ENCODE results near the gene AMBRA1. TPM values are rescaled to one million over a fixed set of nuclear protein-coding genes. Genes with fewer than 3 reads are reported as not detected.

Gene AMBRA1
- total RNA-seq, 1 donor from 2014 or later = 29.4 TPM

GRCh38 chr11:46628961-46629360 is 35.1 kb upstream of the AMBRA1 start:
- Histone ChIP-seq H3K27me3 (ENCODE audit: insufficient read depth, low read length) (no peaks in the 10 kb centered on the region), H3K4me3 (ENCODE audit: insufficient read depth, low read depth, low read length) (no peak overlapping the region), H3K36me3 (ENCODE audit: insufficient read depth, low read length) (peaks cover 17% of the 10 kb centered on the region), H3K27ac (ENCODE audit: low read depth, low read length) (no peak overlapping the region), H3K9ac (ENCODE audit: low read length) (no peak overlapping the region), H3K9me3 (ENCODE audit: insufficient read depth, low read depth, low read length) (no peaks in the 10 kb centered on the region), H2AFZ (ENCODE audit: low read depth, low read length) (no peak overlapping the region), H4K20me1 (ENCODE audit: insufficient read depth, low read length) (peaks cover 32% of the 10 kb centered on the region), H3K4me2 (ENCODE audit: low read length) (no peak overlapping the region), H3K79me2 (ENCODE audit: insufficient read depth, low read length) (peaks cover 42% of the 10 kb centered on the region), H3K4me1 (ENCODE audit: insufficient read depth, low read length) (no peaks in the 10 kb centered on the region)
- Mint-ChIP-seq H3K9me3 (ENCODE audit: unreplicated experiment) (no peaks in the 10 kb centered on the region), H3K4me3 (ENCODE audit: unreplicated experiment) (no peak overlapping the region), H3K27ac (ENCODE audit: unreplicated experiment) (no peak overlapping the region), H3K36me3 (ENCODE audit: low read depth, unreplicated experiment) (peaks cover 22% of the 10 kb centered on the region), H3K27me3 (ENCODE audit: low read depth, unreplicated experiment) (no peaks in the 10 kb centered on the region), H3K4me1 (ENCODE audit: low read depth, unreplicated experiment) (peaks cover 2% of the 10 kb centered on the region)
- DNase-seq (ENCODE audit: low read depth) (no peak), FAIRE-seq (no peak)
- TF ChIP-seq EZH2 (IDR thresholded peaks at IDR 0.05; ENCODE audit: insufficient read depth, low read length) (no peak), CTCF (IDR thresholded peaks at IDR 0.05; ENCODE audit: insufficient read depth, low read depth, low read length) (no peak)

GRCh38 chr11:46625406-46625805 is 31.6 kb upstream of the AMBRA1 start:
- Histone ChIP-seq H3K4me1 (ENCODE audit: insufficient read depth, low read length) (no peaks in the 10 kb centered on the region), H3K27ac (ENCODE audit: low read depth, low read length) (no peak overlapping the region), H3K27me3 (ENCODE audit: insufficient read depth, low read length) (no peaks in the 10 kb centered on the region), H3K4me3 (ENCODE audit: insufficient read depth, low read depth, low read length) (no peak overlapping the region), H2AFZ (ENCODE audit: low read depth, low read length) (no peak overlapping the region), H3K79me2 (ENCODE audit: insufficient read depth, low read length) (peaks cover 66% of the 10 kb centered on the region), H3K36me3 (ENCODE audit: insufficient read depth, low read length) (peaks cover 16% of the 10 kb centered on the region), H3K9me3 (ENCODE audit: insufficient read depth, low read depth, low read length) (no peaks in the 10 kb centered on the region), H3K4me2 (ENCODE audit: low read length) (no peak overlapping the region), H3K9ac (ENCODE audit: low read length) (no peak overlapping the region), H4K20me1 (ENCODE audit: insufficient read depth, low read length) (peaks cover 36% of the 10 kb centered on the region)
- Mint-ChIP-seq H3K27ac (ENCODE audit: unreplicated experiment) (no peak overlapping the region), H3K36me3 (ENCODE audit: low read depth, unreplicated experiment) (peaks cover 25% of the 10 kb centered on the region), H3K4me3 (ENCODE audit: unreplicated experiment) (no peak overlapping the region), H3K9me3 (ENCODE audit: unreplicated experiment) (no peaks in the 10 kb centered on the region), H3K4me1 (ENCODE audit: low read depth, unreplicated experiment) (peaks cover 2% of the 10 kb centered on the region), H3K27me3 (ENCODE audit: low read depth, unreplicated experiment) (no peaks in the 10 kb centered on the region)
- DNase-seq (ENCODE audit: low read depth) (no peak), FAIRE-seq (no peak)
- TF ChIP-seq EZH2 (IDR thresholded peaks at IDR 0.05; ENCODE audit: insufficient read depth, low read length) = no peak
- TF ChIP-seq CTCF (IDR thresholded peaks at IDR 0.05; ENCODE audit: insufficient read depth, low read depth, low read length) = no peak

DNA sequence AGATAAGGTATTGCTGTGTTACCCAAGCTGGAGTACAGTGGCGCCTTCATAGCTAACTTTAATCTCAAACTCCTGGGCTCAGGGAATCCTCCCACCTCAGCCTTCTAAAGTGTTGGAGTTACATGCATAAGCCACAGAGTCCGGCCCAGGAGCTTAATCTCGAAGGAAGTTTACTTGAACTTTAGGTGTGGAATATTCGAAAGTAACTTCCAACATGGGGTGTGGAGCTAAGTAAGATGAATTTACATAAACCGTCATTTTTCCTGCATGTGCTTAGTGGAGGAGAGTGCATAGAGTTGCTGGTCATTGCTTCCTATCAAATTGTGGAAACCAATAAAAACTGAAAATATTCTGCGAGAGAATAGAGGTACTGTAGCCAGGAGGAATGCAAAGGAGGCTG is 25.0 kb upstream of the AMBRA1 start:
- Histone ChIP-seq H3K4me3 (ENCODE audit: insufficient read depth, low read depth, low read length) (peak overlapping the region; percentile 30), H3K36me3 (ENCODE audit: insufficient read depth, low read length) (peaks cover 8% of the 10 kb centered on the region), H3K27ac (ENCODE audit: low read depth, low read length) (no peak overlapping the region), H3K79me2 (ENCODE audit: insufficient read depth, low read length) (peaks cover 58% of the 10 kb centered on the region), H3K9me3 (ENCODE audit: insufficient read depth, low read depth, low read length) (no peaks in the 10 kb centered on the region), H3K9ac (ENCODE audit: low read length) (peak overlapping the region; percentile 65), H3K27me3 (ENCODE audit: insufficient read depth, low read length) (no peaks in the 10 kb centered on the region), H2AFZ (ENCODE audit: low read depth, low read length) (no peak overlapping the region), H4K20me1 (ENCODE audit: insufficient read depth, low read length) (peaks cover 8% of the 10 kb centered on the region), H3K4me2 (ENCODE audit: low read length) (peak overlapping the region; percentile 94), H3K4me1 (ENCODE audit: insufficient read depth, low read length) (peaks cover 18% of the 10 kb centered on the region)
- DNase-seq (ENCODE audit: low read depth) (no peak), FAIRE-seq (no peak)
- Mint-ChIP-seq H3K9me3 (ENCODE audit: unreplicated experiment) (no peaks in the 10 kb centered on the region), H3K4me1 (ENCODE audit: low read depth, unreplicated experiment) (peaks cover 16% of the 10 kb centered on the region), H3K36me3 (ENCODE audit: low read depth, unreplicated experiment) (peaks cover 6% of the 10 kb centered on the region), H3K27ac (ENCODE audit: unreplicated experiment) (peak overlapping the region; percentile 87), H3K4me3 (ENCODE audit: unreplicated experiment) (peak overlapping the region; percentile 97), H3K27me3 (ENCODE audit: low read depth, unreplicated experiment) (no peaks in the 10 kb centered on the region)
- no peak for TF ChIP-seq EZH2 (IDR thresholded peaks at IDR 0.05; ENCODE audit: insufficient read depth, low read length)
- TF ChIP-seq CTCF (IDR thresholded peaks at IDR 0.05; ENCODE audit: insufficient read depth, low read depth, low read length) = no peak
